B cell (primary cell): ENCODE results near the gene TWNK. TPM values are rescaled to one million over a fixed set of nuclear protein-coding genes. Genes with fewer than 3 reads are reported as not detected.
A peak's percentile ranks its signal among the peaks of the same experiment; 100 is the strongest.

Experiments
- ATAC-seq: fragments of 200-7000 bp; cut with Tn5 transposase; one replicate; pipeline ENCODE4 v1.10.0; 2021; ENCODE audit warnings: low read depth, mild to moderate bottlenecking, moderate number of reproducible peaks, moderate library complexity
- CTCF ChIA-PET: fragments of 350-600 bp; sonication (Branson Sonifier 250); formaldehyde crosslinking; loops from one replicate; lab custom pipeline; 2021; ENCODE audit warnings: antibody characterized with exemption, inconsistent platforms; lab: Charles Lee
- POLR2A ChIA-PET: fragments of 350-600 bp; sonication (Branson Sonifier 250); formaldehyde crosslinking; loops from one replicate; lab custom pipeline; 2021; ENCODE audit warnings: antibody characterized with exemption; lab: Charles Lee
- DNase-seq: peaks from one replicate; pipeline ENCODE4 v3.0.0; 2013
- H2AFZ ChIP-seq: 2 replicates; pipeline ENCODE4 v1.6.1; 2012; ENCODE audit warnings: mild to moderate bottlenecking, low read depth, low read length; ENCODE audit not compliant: insufficient read depth, poor library complexity, severe bottlenecking
- H3K27ac ChIP-seq, 2 donors: 1 replicate in 1 of 2; 2 replicates in 1 of 2; pipeline ENCODE4 v1.5.1; 2012 to 2013; ENCODE audit warnings: low read length in 2 of 2, mild to moderate bottlenecking in 2 of 2, moderate library complexity in 1 of 2
- H3K27me3 ChIP-seq, 4 experiments: fragments of 200-600 bp in 1 of 4; sonication (generic) in 1 of 4; replicated peaks in 1 of 4; 1 replicate in 2 of 4; 2 replicates in 2 of 4; pipeline versions ENCODE4 v1.6.1 to v1.7.0; 2013 to 2016; ENCODE audit warnings: low read length in 3 of 4, mild to moderate bottlenecking in 2 of 4, mixed read lengths in 1 of 4, moderate library complexity in 1 of 4; ENCODE audit not compliant: insufficient read depth in 4 of 4, control insufficient read depth in 3 of 4; ENCODE audit errors: control extremely low read depth in 1 of 4
- H3K36me3 ChIP-seq, 2 experiments: replicated peaks in 1 of 2; 1 replicate in 1 of 2; 2 replicates in 1 of 2; pipeline versions ENCODE4 v1.6.1 to v1.7.1; 2013; ENCODE audit warnings: low read length in 1 of 2; ENCODE audit not compliant: insufficient read depth in 2 of 2, control insufficient read depth in 1 of 2; ENCODE audit errors: control extremely low read depth in 1 of 2, extremely low read depth in 1 of 2
- H3K4me1 ChIP-seq, 2 donors: fragments of 200-600 bp in 1 of 2; sonication (generic) in 1 of 2; 1 replicate in 1 of 2; 2 replicates in 1 of 2; pipeline versions ENCODE4 v1.5.1 to v1.6.1; 2013 to 2017; ENCODE audit warnings: low read length in 2 of 2; ENCODE audit not compliant: control insufficient read depth in 2 of 2, insufficient read depth in 2 of 2
- H3K4me2 ChIP-seq: replicated peaks from 2 replicates; pipeline ENCODE3; 2012; ENCODE audit warnings: mild to moderate bottlenecking, low read depth, low read length; ENCODE audit not compliant: poor library complexity, severe bottlenecking
- H3K4me3 ChIP-seq, 5 experiments: fragments of 200-600 bp in 1 of 5; sonication (generic) in 1 of 5; 1 replicate in 3 of 5; 2 replicates in 2 of 5; pipeline versions ENCODE4 v1.5.1 to v1.7.0; 2011 to 2016; ENCODE audit warnings: low read length in 4 of 5, mild to moderate bottlenecking in 4 of 5, low read depth in 2 of 5, control low read depth in 1 of 5, moderate library complexity in 1 of 5; ENCODE audit not compliant: insufficient read depth in 1 of 5; ENCODE audit errors: control extremely low read depth in 1 of 5, extremely low read depth in 1 of 5
- H3K79me2 ChIP-seq: fragments of 200-600 bp; sonication (generic); one replicate; pipeline ENCODE4 v1.6.0; 2016; ENCODE audit warnings: low read length; ENCODE audit not compliant: control insufficient read depth, insufficient read depth
- H3K9ac ChIP-seq: fragments of 200-600 bp; sonication (generic); 2 replicates; pipeline ENCODE4 v1.6.1; 2017; ENCODE audit warnings: mild to moderate bottlenecking, low read length, moderate library complexity
- H3K9me3 ChIP-seq, 3 donors: one replicate each; pipeline versions ENCODE4 v1.6.1 to v1.7.1; 2013; ENCODE audit warnings: low read length in 2 of 3; ENCODE audit not compliant: control insufficient read depth in 2 of 3, insufficient read depth in 1 of 3; ENCODE audit errors: control extremely low read depth in 1 of 3
- H4K20me1 ChIP-seq: 2 replicates; pipeline ENCODE4 v1.6.0; 2012; ENCODE audit warnings: mild to moderate bottlenecking, low read length; ENCODE audit not compliant: insufficient read depth, control insufficient read depth, poor library complexity, severe bottlenecking
- H3K27ac Mint-ChIP-seq: one replicate; pipeline ENCODE4 v1.8.0; 2021; ENCODE audit warnings: mixed read lengths
- H3K27me3 Mint-ChIP-seq: one replicate; pipeline ENCODE4 v1.8.0; 2021; ENCODE audit warnings: mixed read lengths
- H3K4me1 Mint-ChIP-seq: one replicate; pipeline ENCODE4 v1.8.0; 2021; ENCODE audit warnings: mixed read lengths
- H3K4me3 Mint-ChIP-seq: one replicate; pipeline ENCODE4 v1.8.0; 2021; ENCODE audit warnings: mixed read lengths
- H3K9me3 Mint-ChIP-seq: one replicate; pipeline ENCODE4 v1.8.0; 2022; ENCODE audit warnings: mixed read lengths; ENCODE audit not compliant: insufficient read depth
- CTCF ChIP-seq: fragments of 200-600 bp; IDR thresholded peaks from one replicate; pipeline ENCODE4 v1.8.0; 2022; ENCODE audit warnings: antibody characterized with exemption, mild to moderate bottlenecking
- EZH2 ChIP-seq: IDR thresholded peaks from 2 replicates; pipeline ENCODE4 v1.6.1; 2012; ENCODE audit warnings: borderline replicate concordance, low read depth, mild to moderate bottlenecking, moderate library complexity, low read length; ENCODE audit not compliant: insufficient read depth, poor library complexity, severe bottlenecking
- WGBS: methylation state at CpG from one replicate; pipeline ENCODE4 v1.1.5; 2013; ENCODE audit warnings: missing lambda C conversion rate; ENCODE audit not compliant: insufficient coverage; 5-methylcytosine and 5-hydroxymethylcytosine counted together
- intact Hi-C: fragments of 100-400 bp; cut with micrococcal nuclease; formaldehyde crosslinking; loops from one replicate; pipeline ENCODE4 v1.10.0; 2022
- polyA plus RNA-seq: library from polyadenylated mRNA; depleted of rRNA; stranded (reverse); fragments of >200 nt; gene quantifications from 2 replicates; pipeline ENCODE4 v1.2.3, GENCODE V29; 2012
- total RNA-seq, 2 donors: library from RNA; stranded (reverse); fragments of 120-200 nt in 1 of 2; gene quantifications; 1 replicate in 1 of 2; 2 replicates in 1 of 2; pipeline versions ENCODE4 v1.2.3 to v1.2.4, GENCODE V29; 2013 to 2022

The TWNK gene
- total and polyA plus RNA-seq, 2 donors (not counting 1 experiment from before 2014, with no cell fraction given), result 7.2 to 11.8 TPM

DNA sequence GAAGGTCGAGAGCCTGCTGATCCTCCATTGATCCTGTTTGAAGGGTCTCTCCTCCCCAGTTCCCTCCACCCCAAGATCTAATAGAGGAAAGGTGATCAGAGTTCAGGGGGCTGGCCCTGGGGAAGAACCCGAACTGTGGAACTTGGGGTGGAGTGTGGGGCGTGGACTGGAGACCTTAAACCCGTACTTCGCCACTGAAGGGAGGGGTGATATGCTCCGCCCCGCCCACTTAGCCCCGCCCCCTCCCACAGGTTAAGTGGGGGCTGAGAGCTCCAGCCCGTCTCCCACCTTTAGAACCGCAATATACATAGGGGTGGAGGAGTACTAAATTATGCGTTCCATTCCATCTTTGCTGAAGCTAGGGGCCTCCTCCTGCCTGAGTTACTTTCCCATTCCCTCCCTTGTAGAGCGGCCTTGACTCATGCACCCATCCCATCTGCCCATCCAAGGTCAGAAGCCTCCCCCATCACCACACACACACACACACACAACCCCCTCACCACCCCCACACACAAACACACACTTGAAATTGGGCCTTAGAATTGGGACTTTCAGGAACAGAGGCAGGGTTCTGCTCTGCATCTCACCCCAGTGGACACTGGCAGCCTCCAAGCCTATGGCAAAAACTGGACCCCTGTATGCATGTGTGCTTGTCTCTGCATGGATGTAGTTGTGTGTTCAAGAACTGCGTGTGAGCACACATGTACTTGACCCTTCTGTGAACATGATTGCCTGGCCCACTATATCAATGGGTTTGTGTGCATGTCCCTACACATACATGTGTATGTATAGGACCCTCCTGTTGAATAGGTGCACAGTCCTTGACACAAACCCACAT, 17.0 kb upstream of the TWNK start:
- Histone ChIP-seq H3K4me1 (peaks cover 13 to 17% of the 10 kb centered on the region in 2 donors), H3K4me3 (peak overlapping the region in 2 of 5 experiments; percentile 51 to 60), H3K79me2 (no peaks in the 10 kb centered on the region), H3K9me3 (no peaks in the 10 kb centered on the region), H3K4me2 (peak overlapping the region; percentile 96), H3K27ac (no peak overlapping the region), H3K36me3 (peaks cover 0 to 10% of the 10 kb centered on the region in 2 experiments), H3K9ac (peak overlapping the region; percentile 67), H3K27me3 (no peaks in the 10 kb centered on the region), H4K20me1 (no peaks in the 10 kb centered on the region), H2AFZ (peak overlapping the region; percentile 84)
- DNase-seq, result peak; percentile 57
- ChIA-PET CTCF (interaction anchor here (0.7 to 3.4 kb wide), 6 partner anchors 15 to 44 kb away, joined by 3 to 25 read pairs (median 3); partner anchors contain the start of genes LZTS2, MRPL43 and TWNK), POLR2A (no interaction called here)
- no peak for TF ChIP-seq EZH2
- TF ChIP-seq CTCF, result no peak
- Mint-ChIP-seq H3K27me3 (no peaks in the 10 kb centered on the region), H3K27ac (no peak overlapping the region), H3K4me1 (peaks cover 16% of the 10 kb centered on the region), H3K4me3 (peak overlapping the region; percentile 63), H3K9me3 (no peaks in the 10 kb centered on the region)
- WGBS, result 50% methylated on average over 3 of the region's 13 CpGs
- intact Hi-C loops, result loop anchor here (2.0 kb wide), 1 partner anchor 17 kb away; the partner anchor contains the start of genes MRPL43 and TWNK
- ATAC-seq, result peak; percentile 37
